SIG-M5 treated with dmso at 0.1 percent for 504 hours (cell line): ENCODE measurements around the gene SH3RF1.

Source experiments
- DNase-seq: peaks from one replicate; lab custom pipeline; 2025; ENCODE audit not compliant: unreplicated experiment; lab: John Stamatoyannopoulos, UW

SH3RF1 gene

GRCh38 chr4:169048868-169049414 lies 221.8 kb downstream of the SH3RF1 start:
- no peak for DNase-seq

DNA sequence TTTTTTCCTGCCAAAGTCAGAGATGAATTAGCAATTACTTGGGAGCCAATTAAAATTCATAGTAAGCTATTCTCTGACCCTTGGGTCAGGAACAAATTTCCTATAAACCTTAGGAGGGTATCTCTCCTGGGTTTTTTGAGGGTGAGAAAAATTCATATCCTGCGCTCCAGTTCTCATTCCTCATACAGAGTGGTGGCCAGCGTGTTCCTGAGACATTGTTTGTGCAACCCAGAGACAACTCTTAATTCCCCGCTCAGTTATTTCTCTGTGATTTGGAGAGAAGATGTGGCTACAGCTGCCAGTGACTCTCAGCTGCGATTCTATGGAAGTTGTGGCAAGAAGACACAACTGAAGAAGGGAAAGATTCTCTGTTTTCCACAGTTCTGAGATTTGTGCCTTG lies 222.8 kb downstream of the SH3RF1 start:
- no peak for DNase-seq

DNA sequence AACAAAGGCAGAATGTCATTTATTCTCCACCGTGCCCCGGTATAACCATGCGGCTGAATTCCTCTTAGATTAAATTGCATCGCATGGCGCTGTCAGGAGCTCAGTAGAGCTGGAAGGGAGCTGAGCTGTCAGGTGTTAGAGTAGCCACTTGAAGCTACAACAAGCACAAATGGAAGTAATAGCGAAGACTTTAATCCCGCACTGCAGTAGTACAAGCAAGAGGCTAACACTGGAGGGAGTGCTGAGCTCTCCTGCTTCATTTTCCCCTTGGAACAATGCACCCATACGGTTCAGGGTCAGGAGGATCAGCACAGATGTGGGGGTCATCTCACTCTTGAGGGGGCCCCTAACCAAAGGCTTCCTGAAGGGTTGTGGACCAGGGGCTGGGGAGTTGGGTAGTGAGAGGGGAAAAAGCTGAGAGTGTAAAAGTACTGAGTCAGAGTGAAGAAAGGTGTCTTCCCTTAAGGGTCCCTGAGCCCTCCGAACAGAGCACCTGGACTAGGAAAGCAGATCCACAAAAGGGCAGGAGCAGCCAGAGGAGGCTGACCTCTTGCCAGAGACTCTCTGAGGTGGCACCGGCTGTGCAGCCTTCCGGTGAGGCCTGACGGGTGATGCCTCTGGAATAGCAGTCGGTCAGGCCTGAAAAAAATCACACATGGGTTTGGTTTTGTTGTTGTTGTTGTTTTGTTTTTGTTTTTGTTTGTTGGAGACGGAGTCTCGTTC lies 224.7 kb downstream of the SH3RF1 start:
- no peak for DNase-seq

GRCh38 chr4:169044714-169045447 lies 225.9 kb downstream of the SH3RF1 start:
- DNase-seq, result no peak
